Measurements from ENCODE around the gene AXIN1. TPM values are rescaled to one million over a fixed set of nuclear protein-coding genes. Genes with fewer than 3 reads are reported as not detected.
A peak's percentile ranks its signal among the peaks of the same experiment; 100 is the strongest.

AXIN1 gene
- total and polyA plus RNA-seq, 2 of the 8 experiments (the other 6 are each of a cell fraction or from before 2014, with no cell fraction given): 12.5 to 41.9 TPM

GRCh38 chr16:278863-279366 is 73.6 kb downstream of the AXIN1 start:
- peaks cover 0 to 7% (median 5%) of the 10 kb centered on the region in 4 experiments; a peak in 5 of 7 replicates for H3K4me1 ChIP-seq (replicated peaks in 1 of 4; ENCODE audit: control insufficient read depth in 3 of 4, insufficient read depth in 4 of 4, low read length in 3 of 4)
- H2AK5ac ChIP-seq (ENCODE audit: low read depth, low read length): no peak overlapping the region
- H3K27me3 ChIP-seq (replicated peaks in 1 of 4; ENCODE audit: control insufficient read depth in 3 of 4, extremely low read depth in 1 of 4, insufficient read depth in 3 of 4, low read length in 3 of 4): peaks cover 18 to 53% (median 43%) of the 10 kb centered on the region in 4 experiments
- peak; percentile 82 for FAIRE-seq
- H2BK5ac ChIP-seq (ENCODE audit: low read depth, low read length): no peak overlapping the region
- no peak overlapping the region for H2BK20ac ChIP-seq (ENCODE audit: low read length)
- no peaks in the 10 kb centered on the region for H3K36me3 ChIP-seq (ENCODE audit: control insufficient read depth in 2 of 4, insufficient read depth in 4 of 4, low read length in 3 of 4)
- no peaks in the 10 kb centered on the region for H3K9me3 ChIP-seq (ENCODE audit: insufficient read depth in 2 of 2, low read depth in 1 of 2, low read length in 1 of 2)
- no peak overlapping the region for H2BK12ac ChIP-seq (ENCODE audit: low read depth, low read length)
- no peak overlapping the region for H2BK120ac ChIP-seq (replicated peaks; ENCODE audit: low read depth, low read length)
- H3K18ac ChIP-seq (ENCODE audit: extremely low read depth, low read length): no peak overlapping the region
- H2AFZ ChIP-seq (ENCODE audit: low read length): no peak overlapping the region
- H3K56ac ChIP-seq (replicated peaks; ENCODE audit: insufficient read length, low read depth, low read length): no peak overlapping the region
- H3K79me2 ChIP-seq (ENCODE audit: control insufficient read depth in 1 of 2, insufficient read depth in 2 of 2, low read length in 2 of 2): no peaks in the 10 kb centered on the region
- no peak overlapping the region for H3K4ac ChIP-seq (replicated peaks; ENCODE audit: insufficient read length, low read depth, low read length)
- H3K23ac ChIP-seq (ENCODE audit: insufficient read length): no peak overlapping the region
- H4K5ac ChIP-seq (ENCODE audit: insufficient read length, low read depth, low read length): no peak overlapping the region
- no peak overlapping the region; the same call in 1 of the 2 replicates for H4K8ac ChIP-seq (ENCODE audit: extremely low read depth, insufficient read depth, low read length)
- H4K91ac ChIP-seq (replicated peaks; ENCODE audit: insufficient read length, low read length): no peak overlapping the region
- H3K4me2 ChIP-seq (ENCODE audit: insufficient read depth in 1 of 2, low read depth in 2 of 2, low read length in 2 of 2): no peak overlapping the region
- ChIA-PET CTCF (ENCODE audit: partially characterized antibody) (interaction anchor here (0.6 to 1.9 kb wide), 8 partner anchors 9 to 172 kb away, joined by 3 to 7 read pairs (median 4); no protein-coding TSS in a partner anchor), POLR2A (ENCODE audit: partially characterized antibody) (interaction anchor here (0.7 to 1.6 kb wide), 5 partner anchors 9 to 99 kb away, joined by 3 to 7 read pairs (median 4); partner anchors contain the start of genes HBQ1 and LUC7L)
- H3K4me3 ChIP-seq (ENCODE audit: extremely low read depth in 1 of 4, insufficient read depth in 2 of 4, low read depth in 3 of 4, low read length in 4 of 4): no peak overlapping the region
- H4K20me1 ChIP-seq (replicated peaks in 1 of 2; ENCODE audit: control insufficient read depth in 1 of 2, insufficient read depth in 2 of 2, low read length in 2 of 2): peaks cover 0 to 3% of the 10 kb centered on the region in 2 experiments
- DNase-seq (ENCODE audit: low read depth in 1 of 2, low spot score in 2 of 2): no peak
- 76% methylated on average over 6 of the region's 6 CpGs; no CpG with 5 or more reads in 1 of the 2 experiments for WGBS, 2 experiments (ENCODE audit: extremely low coverage in 1 of 2, insufficient coverage in 1 of 2, insufficient read length in 1 of 2, insufficient replicate concordance in 2 of 2, low coverage in 1 of 2, low lambda C conversion rate in 2 of 2, missing lambda C conversion rate in 1 of 2)
- H3K14ac ChIP-seq (ENCODE audit: insufficient read length): no peak overlapping the region
- H3K79me1 ChIP-seq (ENCODE audit: low read depth, low read length): no peaks in the 10 kb centered on the region
- no peak overlapping the region for H2BK15ac ChIP-seq (ENCODE audit: low read length)
- peaks cover 11% of the 10 kb centered on the region; the same call in 1 of the 2 replicates for H3K23me2 ChIP-seq (ENCODE audit: low read depth, low read length)
- no peak overlapping the region for H3K27ac ChIP-seq (ENCODE audit: low read depth, low read length)
- no peak overlapping the region for H3K9ac ChIP-seq (replicated peaks in 1 of 4; ENCODE audit: extremely low read depth in 1 of 4, low read depth in 3 of 4, low read length in 3 of 4)
- TF ChIP-seq KDM4A (IDR thresholded peaks at IDR 0.05; ENCODE audit: low read depth, low read length, severe bottlenecking) (no peak), SRF (IDR thresholded peaks at IDR 0.05; ENCODE audit: low read depth, low read length) (no peak), CHD2 (IDR thresholded peaks at IDR 0.05; ENCODE audit: low read length) (peak; percentile 65; the same call in 1 of the 2 replicates), NRF1 (IDR thresholded peaks at IDR 0.05; ENCODE audit: low read depth, low read length) (no peak), ATF2 (IDR thresholded peaks at IDR 0.05; ENCODE audit: low read length) (no peak), SIRT6 (IDR thresholded peaks at IDR 0.05; ENCODE audit: low read length) (no peak), EGR1 (IDR thresholded peaks at IDR 0.05; ENCODE audit: borderline replicate concordance, low read depth, low read length) (no peak), JUN (IDR thresholded peaks at IDR 0.05; ENCODE audit: low read depth, low read length) (0 out of 2 replicates have a peak, but pooled peaks have one; percentile 3), CREB1 (IDR thresholded peaks at IDR 0.05) (no peak), SUZ12 (IDR thresholded peaks at IDR 0.05; ENCODE audit: low read length) (no peak), TAF7 (optimal IDR thresholded peaks at IDR 0.05; ENCODE audit: borderline replicate concordance, low read depth, low read length) (no peak), CBX5 (IDR thresholded peaks at IDR 0.05; ENCODE audit: low read depth, low read length) (no peak)
